ENCODE results near the gene PROCR.
"Not testable (repeated sequence)": the region's sequence is repeated elsewhere in the genome, so short reads cannot be mapped to it uniquely, and the experiment has no call there.

Gene PROCR

DNA sequence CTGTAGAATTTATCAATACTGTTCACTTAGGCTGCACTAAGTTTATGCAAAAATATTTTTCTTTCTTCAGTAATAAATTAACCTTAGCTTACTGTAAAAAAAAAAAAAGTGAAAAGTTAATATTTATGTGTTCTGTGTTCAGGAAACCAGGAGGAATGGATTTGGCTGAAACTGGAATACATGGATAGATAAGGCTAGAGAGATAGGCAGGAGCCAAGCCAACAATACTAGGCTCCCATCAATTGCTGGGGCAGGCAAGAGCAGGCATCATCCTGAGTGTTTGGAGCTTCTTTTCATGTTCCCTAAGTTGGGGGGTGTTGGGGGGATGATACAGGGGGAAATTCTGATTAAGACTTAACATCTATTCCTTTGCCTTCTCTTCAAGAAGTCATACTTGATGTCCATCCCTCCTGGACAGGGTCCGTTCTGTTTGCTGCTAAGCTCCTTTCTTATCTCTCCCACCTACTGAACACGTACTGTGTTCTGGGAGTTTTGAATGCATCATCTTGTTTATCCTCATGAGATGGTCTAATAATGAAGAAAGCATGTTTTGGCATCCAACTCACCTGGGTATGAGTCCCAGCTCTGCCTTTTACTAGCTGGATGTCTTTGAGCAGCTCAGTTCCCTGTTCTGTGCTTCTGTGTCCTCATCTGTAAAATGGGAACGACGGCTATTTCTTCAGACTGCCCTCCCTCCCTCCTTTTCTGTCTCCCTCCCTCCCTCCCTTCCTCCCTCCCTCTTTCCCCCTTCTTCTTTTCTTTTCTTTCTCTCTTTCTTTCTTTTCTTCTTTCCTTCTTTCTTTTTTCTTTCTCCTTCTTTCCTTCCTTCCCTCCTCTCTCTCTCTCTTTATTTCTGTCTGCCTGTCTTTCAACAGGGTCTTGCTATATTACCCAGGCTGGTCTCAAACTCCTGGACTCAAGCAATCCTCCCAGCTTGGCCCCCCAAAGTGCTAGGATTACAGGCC is 6.4 kb upstream of the PROCR start:
- DNase-seq, result no peak

- no peak for DNase-seq
These were observed 5.5 kb upstream of the PROCR start for GRCh38 chr20:35166242-35166830.

GRCh38 chr20:35167787-35168186 is 4.1 kb upstream of the PROCR start:
- DNase-seq, result no peak

- DNase-seq, result not testable (repeated sequence)
These were observed 3.0 kb upstream of the PROCR start for GRCh38 chr20:35168701-35169409.

DNA sequence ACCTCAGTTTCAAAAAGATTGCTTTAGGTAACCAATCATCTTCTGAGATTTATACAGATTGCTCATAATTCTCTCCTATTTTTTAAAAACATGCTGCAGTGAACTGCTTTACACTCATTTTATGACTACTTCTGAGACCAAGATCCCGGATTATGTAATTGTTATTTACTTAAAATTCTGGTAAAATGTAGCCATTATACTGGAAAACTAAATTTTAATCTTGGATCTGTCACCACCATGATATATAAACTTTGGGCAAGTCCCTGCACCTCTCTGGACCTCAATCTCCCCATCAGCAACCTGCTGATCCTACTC is 477 bp upstream of the PROCR start:
- DNase-seq, result no peak

DNA sequence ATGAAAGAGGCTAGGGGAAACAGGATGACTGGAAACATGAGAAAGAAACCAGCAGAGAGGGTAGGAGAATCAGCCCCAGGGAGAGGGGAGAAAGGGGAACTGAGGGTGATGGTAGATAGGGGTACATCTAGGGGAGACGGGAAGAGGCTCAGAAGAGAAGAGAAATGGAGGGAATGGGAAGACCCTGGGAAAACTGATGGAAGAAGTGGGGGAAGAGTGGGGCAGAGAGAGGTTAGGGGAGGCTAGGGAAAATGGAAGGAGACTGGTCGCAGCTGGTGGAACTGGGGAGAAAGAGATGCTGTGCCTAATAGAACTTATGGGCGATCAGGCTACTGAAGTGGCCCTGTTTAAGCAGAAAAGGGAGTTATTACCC is 548 bp downstream of the PROCR start:
- DNase-seq, result no peak

GRCh38 chr20:35173576-35174192 is 1.8 kb downstream of the PROCR start:
- DNase-seq, result no peak

- DNase-seq, result no peak
These were observed 2.8 kb downstream of the PROCR start for GRCh38 chr20:35174458-35175216.

- DNase-seq, result no peak
These were observed 4.3 kb downstream of the PROCR start for GRCh38 chr20:35176132-35176531.

DNA sequence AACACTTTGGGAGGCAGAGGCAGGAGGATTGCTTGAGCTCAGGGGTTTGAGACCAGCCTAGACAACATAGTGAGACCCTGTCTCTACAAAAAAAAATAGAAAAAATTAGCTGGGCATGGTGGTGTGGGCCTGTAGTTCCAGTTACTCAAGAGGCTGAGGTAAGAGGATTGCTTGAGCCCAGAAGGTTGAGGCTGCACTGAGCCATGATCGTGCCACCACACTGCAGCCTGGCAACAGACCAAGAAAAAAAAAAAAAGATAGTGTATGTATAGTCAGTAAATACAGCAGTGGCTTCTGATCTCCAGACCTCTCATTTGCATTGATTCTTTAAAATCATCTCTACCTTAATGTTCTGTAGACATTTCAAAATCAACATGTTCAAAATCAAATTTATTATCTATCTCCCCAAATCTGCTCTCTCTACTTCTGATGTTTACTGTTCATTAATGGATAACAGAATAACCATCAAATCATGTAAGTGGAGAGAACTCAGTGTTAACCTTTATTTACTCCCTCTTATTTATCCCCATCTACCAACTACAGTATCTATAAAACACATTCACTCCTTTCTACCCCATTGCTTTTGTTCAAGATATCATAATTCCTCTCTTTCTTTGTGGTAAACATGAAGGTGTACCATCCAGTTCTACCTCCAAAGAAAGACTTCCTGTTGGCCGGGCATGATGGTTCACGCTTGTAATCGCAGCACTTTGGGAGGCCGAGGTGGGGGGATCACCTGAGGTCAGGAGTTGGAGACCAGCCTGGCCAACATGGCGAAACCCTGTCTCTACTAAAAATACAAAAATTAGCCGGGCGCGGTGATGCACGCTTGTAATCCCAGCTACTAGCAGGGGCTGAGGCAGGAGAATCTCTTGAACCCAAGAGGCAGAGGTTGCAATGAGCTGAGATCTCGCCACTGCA is 7.7 kb downstream of the PROCR start:
- DNase-seq, result no peak

DNA sequence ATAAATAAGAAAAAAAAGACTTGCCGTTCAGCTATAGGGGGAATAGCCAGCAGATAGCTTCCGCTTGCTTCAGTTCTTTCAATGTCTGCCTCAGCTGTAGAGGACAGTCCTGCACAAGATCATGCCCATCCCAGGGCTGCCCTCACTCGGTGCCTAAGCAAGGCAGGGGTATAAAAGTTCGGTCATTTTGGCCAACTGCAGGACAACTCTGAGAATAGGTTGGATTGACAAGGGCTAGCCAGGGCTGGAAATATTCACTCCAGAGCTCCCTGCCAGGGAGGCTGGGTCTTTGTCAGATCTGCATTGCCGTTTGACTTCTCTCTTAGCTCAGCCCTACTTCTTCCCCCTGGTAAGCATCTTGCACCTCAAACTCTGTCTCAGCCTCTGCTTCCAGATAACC is 8.4 kb downstream of the PROCR start:
- DNase-seq, result no peak

- DNase-seq, result no peak
These were observed 9.9 kb downstream of the PROCR start for GRCh38 chr20:35181731-35182130.

- DNase-seq, result not testable (repeated sequence)
These were observed 14.9 kb downstream of the PROCR start for GRCh38 chr20:35186691-35187289.

DNA sequence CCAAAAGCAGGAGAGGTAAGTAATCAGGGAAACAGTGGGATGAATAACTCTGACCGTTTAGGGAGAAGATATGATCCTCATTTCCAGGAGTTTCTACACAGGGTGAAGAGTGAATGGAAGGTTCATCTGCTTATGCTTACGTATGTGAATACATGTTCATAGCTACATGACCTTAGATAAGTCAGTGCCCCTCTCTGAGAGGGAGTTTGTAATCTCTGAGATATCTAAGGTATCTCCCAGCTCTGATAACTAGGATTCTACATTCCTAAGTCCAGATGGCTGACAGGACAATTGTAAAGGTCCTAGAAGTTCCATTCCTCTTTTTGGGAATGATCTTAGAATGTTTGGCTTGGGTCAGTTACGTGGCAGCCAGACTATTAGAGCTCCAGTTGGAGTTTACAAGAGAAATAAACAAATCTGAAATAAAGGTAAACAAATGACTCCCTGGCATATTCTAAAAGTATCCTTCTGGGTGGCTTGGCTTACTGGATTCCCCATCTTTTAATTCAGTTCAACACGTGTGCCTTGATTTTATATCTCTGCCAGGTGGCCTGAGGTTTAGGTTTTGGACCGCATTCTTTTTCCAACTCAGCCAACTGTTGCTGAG is 15.8 kb downstream of the PROCR start:
- DNase-seq, result no peak

DNA sequence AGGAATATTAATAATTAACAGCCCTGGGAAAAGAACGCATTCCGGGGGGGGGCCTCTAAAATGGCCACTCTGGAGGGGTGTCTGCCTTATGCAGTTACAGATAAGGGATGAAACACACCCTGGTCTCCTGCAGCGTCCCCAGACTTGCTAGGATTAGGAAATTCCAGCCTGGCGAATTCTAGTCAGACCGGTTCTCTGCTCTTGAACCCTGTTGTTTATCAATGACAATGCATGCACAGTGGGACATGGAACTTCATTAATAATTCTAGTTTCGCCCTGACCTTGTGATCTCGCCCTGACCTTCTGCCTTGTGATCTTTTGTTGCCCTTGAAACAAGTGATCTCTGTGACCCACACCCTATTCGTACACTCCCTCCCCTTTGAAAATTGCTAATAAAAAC is 17.4 kb downstream of the PROCR start:
- DNase-seq, result not testable (repeated sequence)

GRCh38 chr20:35190556-35190955 is 18.7 kb downstream of the PROCR start:
- DNase-seq, result no peak

- peak; percentile 37 for DNase-seq
These were observed 19.7 kb downstream of the PROCR start for GRCh38 chr20:35191419-35192117.

- DNase-seq, result no peak
These were observed 20.4 kb downstream of the PROCR start for GRCh38 chr20:35192118-35192872.
